Muscle layer of duodenum (tissue), 2 donors: ENCODE measurements around the gene LRRC26.

Source experiments
- H3K27ac ChIP-seq: one replicate; pipeline ENCODE4 v1.7.0; 2013; ENCODE audit warnings: mild to moderate bottlenecking, low read length
- H3K27me3 ChIP-seq: one replicate; pipeline ENCODE4 v1.7.0; 2013; ENCODE audit warnings: low read depth, mild to moderate bottlenecking, control low read depth, low read length
- H3K36me3 ChIP-seq, 2 donors: one replicate each; pipeline ENCODE4 v1.7.0; 2013; ENCODE audit warnings: low read length in 2 of 2, control low read depth in 1 of 2, mild to moderate bottlenecking in 1 of 2; ENCODE audit not compliant: insufficient read depth in 2 of 2, control insufficient read depth in 1 of 2
- H3K4me1 ChIP-seq, 2 donors: one replicate each; pipeline ENCODE4 v1.7.0; 2013; ENCODE audit warnings: low read length in 2 of 2, mild to moderate bottlenecking in 2 of 2, control low read depth in 1 of 2, moderate library complexity in 1 of 2; ENCODE audit not compliant: insufficient read depth in 2 of 2, control insufficient read depth in 1 of 2
- H3K4me3 ChIP-seq, 2 donors: one replicate each; pipeline ENCODE4 v1.7.0; 2013; ENCODE audit warnings: low read length in 2 of 2, low read depth in 1 of 2, mild to moderate bottlenecking in 1 of 2
- H3K9me3 ChIP-seq, 2 donors: one replicate each; pipeline ENCODE4 v1.7.0; 2013; ENCODE audit warnings: low read length in 2 of 2, control low read depth in 1 of 2, mild to moderate bottlenecking in 1 of 2; ENCODE audit not compliant: control insufficient read depth in 1 of 2
- donor health status: healthy.

The LRRC26 gene

GRCh38 chr9:137180491-137180890 lies 10.6 kb upstream of the LRRC26 start:
- Histone ChIP-seq H3K27me3 (no peaks in the 10 kb centered on the region), H3K9me3 (no peaks in the 10 kb centered on the region), H3K27ac (no peak overlapping the region), H3K4me1 (peaks cover 0 to under 1% of the 10 kb centered on the region in 2 donors), H3K36me3 (peaks cover 28 to 88% of the 10 kb centered on the region in 2 donors), H3K4me3 (no peak overlapping the region)

GRCh38 chr9:137179761-137180160 lies 9.9 kb upstream of the LRRC26 start:
- peaks cover 28 to 81% of the 10 kb centered on the region in 2 donors for H3K36me3 ChIP-seq
- H3K27ac ChIP-seq, result no peak overlapping the region
- no peaks in the 10 kb centered on the region for H3K27me3 ChIP-seq
- no peak overlapping the region for H3K4me3 ChIP-seq
- H3K9me3 ChIP-seq, result no peaks in the 10 kb centered on the region
- H3K4me1 ChIP-seq, result no peaks in the 10 kb centered on the region

- Histone ChIP-seq H3K36me3 (peaks cover 26 to 74% of the 10 kb centered on the region in 2 donors), H3K27ac (no peak overlapping the region), H3K27me3 (no peaks in the 10 kb centered on the region)
Observed at GRCh38 chr9:137178939-137179630, 9.2 kb upstream of the LRRC26 start.

GRCh38 chr9:137178201-137178938 lies 8.5 kb upstream of the LRRC26 start:
- Histone ChIP-seq H3K27me3 (no peaks in the 10 kb centered on the region), H3K4me3 (no peak overlapping the region), H3K27ac (no peak overlapping the region), H3K36me3 (peaks cover 19 to 67% of the 10 kb centered on the region in 2 donors), H3K4me1 (no peaks in the 10 kb centered on the region), H3K9me3 (no peaks in the 10 kb centered on the region)

More at GRCh38 chr9:137178939-137179630, 9.2 kb upstream of the LRRC26 start:
- no peaks in the 10 kb centered on the region for H3K4me1 ChIP-seq
- no peaks in the 10 kb centered on the region for H3K9me3 ChIP-seq
- H3K4me3 ChIP-seq, result no peak overlapping the region

- no peak overlapping the region for H3K27ac ChIP-seq
- H3K27me3 ChIP-seq, result no peaks in the 10 kb centered on the region
- no peaks in the 10 kb centered on the region for H3K4me1 ChIP-seq
- H3K4me3 ChIP-seq, result no peak overlapping the region
- H3K9me3 ChIP-seq, result no peaks in the 10 kb centered on the region
- H3K36me3 ChIP-seq, result peaks cover 14 to 49% of the 10 kb centered on the region in 2 donors
Observed at GRCh38 chr9:137176302-137177182, 6.7 kb upstream of the LRRC26 start.

- no peaks in the 10 kb centered on the region for H3K4me1 ChIP-seq
- no peak overlapping the region for H3K4me3 ChIP-seq
- peaks cover 7 to 38% of the 10 kb centered on the region in 2 donors for H3K36me3 ChIP-seq
- H3K27ac ChIP-seq, result no peak overlapping the region
- H3K9me3 ChIP-seq, result no peaks in the 10 kb centered on the region
- peaks cover 7% of the 10 kb centered on the region for H3K27me3 ChIP-seq
Observed at GRCh38 chr9:137175345-137175961, 5.6 kb upstream of the LRRC26 start.

- Histone ChIP-seq H3K4me1 (peaks cover 0 to under 1% of the 10 kb centered on the region in 2 donors), H3K9me3 (no peaks in the 10 kb centered on the region), H3K4me3 (no peak overlapping the region), H3K36me3 (peaks cover 2 to 32% of the 10 kb centered on the region in 2 donors), H3K27ac (no peak overlapping the region), H3K27me3 (peaks cover 7% of the 10 kb centered on the region)
Observed at GRCh38 chr9:137174722-137175293, 5.0 kb upstream of the LRRC26 start.

- H3K4me3 ChIP-seq, result no peak overlapping the region
- H3K4me1 ChIP-seq, result peaks cover 0 to 9% of the 10 kb centered on the region in 2 donors
- no peaks in the 10 kb centered on the region for H3K9me3 ChIP-seq
- peaks cover 13% of the 10 kb centered on the region for H3K27me3 ChIP-seq
- peaks cover 0 to 24% of the 10 kb centered on the region in 2 donors for H3K36me3 ChIP-seq
- no peak overlapping the region for H3K27ac ChIP-seq
Observed at GRCh38 chr9:137173796-137174664, 4.2 kb upstream of the LRRC26 start.

- Histone ChIP-seq H3K27me3 (peaks cover 13% of the 10 kb centered on the region), H3K27ac (no peak overlapping the region), H3K36me3 (peaks cover 0 to 15% of the 10 kb centered on the region in 2 donors), H3K4me3 (no peak overlapping the region), H3K9me3 (no peaks in the 10 kb centered on the region), H3K4me1 (peaks cover 0 to 17% of the 10 kb centered on the region in 2 donors)
Observed at GRCh38 chr9:137172901-137173795, 3.3 kb upstream of the LRRC26 start.
